ENCODE results near the gene PHGDH. TPM values are rescaled to one million over a fixed set of nuclear protein-coding genes. Genes with fewer than 3 reads are reported as not detected.

PHGDH gene
- total and polyA plus RNA-seq, 9 of the 15 experiments (the other 6 are each of a cell fraction or from before 2014, with no cell fraction given): 6.7 to 84.2 (median 36.2) TPM

- TF ChIP-seq, protein P1, sequence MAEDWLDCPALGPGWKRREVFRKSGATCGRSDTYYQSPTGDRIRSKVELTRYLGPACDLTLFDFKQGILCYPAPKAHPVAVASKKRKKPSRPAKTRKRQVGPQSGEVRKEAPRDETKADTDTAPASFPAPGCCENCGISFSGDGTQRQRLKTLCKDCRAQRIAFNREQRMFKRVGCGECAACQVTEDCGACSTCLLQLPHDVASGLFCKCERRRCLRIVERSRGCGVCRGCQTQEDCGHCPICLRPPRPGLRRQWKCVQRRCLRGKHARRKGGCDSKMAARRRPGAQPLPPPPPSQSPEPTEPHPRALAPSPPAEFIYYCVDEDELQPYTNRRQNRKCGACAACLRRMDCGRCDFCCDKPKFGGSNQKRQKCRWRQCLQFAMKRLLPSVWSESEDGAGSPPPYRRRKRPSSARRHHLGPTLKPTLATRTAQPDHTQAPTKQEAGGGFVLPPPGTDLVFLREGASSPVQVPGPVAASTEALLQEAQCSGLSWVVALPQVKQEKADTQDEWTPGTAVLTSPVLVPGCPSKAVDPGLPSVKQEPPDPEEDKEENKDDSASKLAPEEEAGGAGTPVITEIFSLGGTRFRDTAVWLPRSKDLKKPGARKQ (CRISPR knock-in tag; IDR thresholded peaks at IDR 0.05): no peak
- TF ChIP-seq PHF21A (IDR thresholded peaks at IDR 0.05; ENCODE audit: borderline replicate concordance, low read depth) (peak; percentile 93), CTBP1 (IDR thresholded peaks at IDR 0.05; ENCODE audit: borderline replicate concordance) (peak; percentile 73), SMAD1 (IDR thresholded peaks at IDR 0.05; ENCODE audit: low read depth, low read length, partially characterized antibody) (peak; percentile 49), FOXA3 (CRISPR knock-in tag; conservative IDR thresholded peaks at IDR 0.05 in 1 of 2, IDR thresholded peaks at IDR 0.05 in 1 of 2) (no peak), ZNF766 (CRISPR knock-in tag; conservative IDR thresholded peaks at IDR 0.05) (peak; percentile 96), CBX1 (IDR thresholded peaks at IDR 0.05; ENCODE audit: low read depth) (no peak), SMAD3 (CRISPR knock-in tag; conservative IDR thresholded peaks at IDR 0.05) (peak; percentile 83; the same call in 1 of the 2 replicates), CREBBP (IDR thresholded peaks at IDR 0.05; ENCODE audit: low read depth, low read length) (no peak)
- TF ChIP-seq, protein P2, sequence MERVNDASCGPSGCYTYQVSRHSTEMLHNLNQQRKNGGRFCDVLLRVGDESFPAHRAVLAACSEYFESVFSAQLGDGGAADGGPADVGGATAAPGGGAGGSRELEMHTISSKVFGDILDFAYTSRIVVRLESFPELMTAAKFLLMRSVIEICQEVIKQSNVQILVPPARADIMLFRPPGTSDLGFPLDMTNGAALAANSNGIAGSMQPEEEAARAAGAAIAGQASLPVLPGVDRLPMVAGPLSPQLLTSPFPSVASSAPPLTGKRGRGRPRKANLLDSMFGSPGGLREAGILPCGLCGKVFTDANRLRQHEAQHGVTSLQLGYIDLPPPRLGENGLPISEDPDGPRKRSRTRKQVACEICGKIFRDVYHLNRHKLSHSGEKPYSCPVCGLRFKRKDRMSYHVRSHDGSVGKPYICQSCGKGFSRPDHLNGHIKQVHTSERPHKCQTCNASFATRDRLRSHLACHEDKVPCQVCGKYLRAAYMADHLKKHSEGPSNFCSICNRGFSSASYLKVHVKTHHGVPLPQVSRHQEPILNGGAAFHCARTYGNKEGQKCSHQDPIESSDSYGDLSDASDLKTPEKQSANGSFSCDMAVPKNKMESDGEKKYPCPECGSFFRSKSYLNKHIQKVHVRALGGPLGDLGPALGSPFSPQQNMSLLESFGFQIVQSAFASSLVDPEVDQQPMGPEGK (CRISPR knock-in tag; IDR thresholded peaks at IDR 0.05; ENCODE audit: borderline replicate concordance): 0 out of 2 replicates have a peak, but pooled peaks have one; percentile 32
- TF ChIP-seq, protein P3, sequence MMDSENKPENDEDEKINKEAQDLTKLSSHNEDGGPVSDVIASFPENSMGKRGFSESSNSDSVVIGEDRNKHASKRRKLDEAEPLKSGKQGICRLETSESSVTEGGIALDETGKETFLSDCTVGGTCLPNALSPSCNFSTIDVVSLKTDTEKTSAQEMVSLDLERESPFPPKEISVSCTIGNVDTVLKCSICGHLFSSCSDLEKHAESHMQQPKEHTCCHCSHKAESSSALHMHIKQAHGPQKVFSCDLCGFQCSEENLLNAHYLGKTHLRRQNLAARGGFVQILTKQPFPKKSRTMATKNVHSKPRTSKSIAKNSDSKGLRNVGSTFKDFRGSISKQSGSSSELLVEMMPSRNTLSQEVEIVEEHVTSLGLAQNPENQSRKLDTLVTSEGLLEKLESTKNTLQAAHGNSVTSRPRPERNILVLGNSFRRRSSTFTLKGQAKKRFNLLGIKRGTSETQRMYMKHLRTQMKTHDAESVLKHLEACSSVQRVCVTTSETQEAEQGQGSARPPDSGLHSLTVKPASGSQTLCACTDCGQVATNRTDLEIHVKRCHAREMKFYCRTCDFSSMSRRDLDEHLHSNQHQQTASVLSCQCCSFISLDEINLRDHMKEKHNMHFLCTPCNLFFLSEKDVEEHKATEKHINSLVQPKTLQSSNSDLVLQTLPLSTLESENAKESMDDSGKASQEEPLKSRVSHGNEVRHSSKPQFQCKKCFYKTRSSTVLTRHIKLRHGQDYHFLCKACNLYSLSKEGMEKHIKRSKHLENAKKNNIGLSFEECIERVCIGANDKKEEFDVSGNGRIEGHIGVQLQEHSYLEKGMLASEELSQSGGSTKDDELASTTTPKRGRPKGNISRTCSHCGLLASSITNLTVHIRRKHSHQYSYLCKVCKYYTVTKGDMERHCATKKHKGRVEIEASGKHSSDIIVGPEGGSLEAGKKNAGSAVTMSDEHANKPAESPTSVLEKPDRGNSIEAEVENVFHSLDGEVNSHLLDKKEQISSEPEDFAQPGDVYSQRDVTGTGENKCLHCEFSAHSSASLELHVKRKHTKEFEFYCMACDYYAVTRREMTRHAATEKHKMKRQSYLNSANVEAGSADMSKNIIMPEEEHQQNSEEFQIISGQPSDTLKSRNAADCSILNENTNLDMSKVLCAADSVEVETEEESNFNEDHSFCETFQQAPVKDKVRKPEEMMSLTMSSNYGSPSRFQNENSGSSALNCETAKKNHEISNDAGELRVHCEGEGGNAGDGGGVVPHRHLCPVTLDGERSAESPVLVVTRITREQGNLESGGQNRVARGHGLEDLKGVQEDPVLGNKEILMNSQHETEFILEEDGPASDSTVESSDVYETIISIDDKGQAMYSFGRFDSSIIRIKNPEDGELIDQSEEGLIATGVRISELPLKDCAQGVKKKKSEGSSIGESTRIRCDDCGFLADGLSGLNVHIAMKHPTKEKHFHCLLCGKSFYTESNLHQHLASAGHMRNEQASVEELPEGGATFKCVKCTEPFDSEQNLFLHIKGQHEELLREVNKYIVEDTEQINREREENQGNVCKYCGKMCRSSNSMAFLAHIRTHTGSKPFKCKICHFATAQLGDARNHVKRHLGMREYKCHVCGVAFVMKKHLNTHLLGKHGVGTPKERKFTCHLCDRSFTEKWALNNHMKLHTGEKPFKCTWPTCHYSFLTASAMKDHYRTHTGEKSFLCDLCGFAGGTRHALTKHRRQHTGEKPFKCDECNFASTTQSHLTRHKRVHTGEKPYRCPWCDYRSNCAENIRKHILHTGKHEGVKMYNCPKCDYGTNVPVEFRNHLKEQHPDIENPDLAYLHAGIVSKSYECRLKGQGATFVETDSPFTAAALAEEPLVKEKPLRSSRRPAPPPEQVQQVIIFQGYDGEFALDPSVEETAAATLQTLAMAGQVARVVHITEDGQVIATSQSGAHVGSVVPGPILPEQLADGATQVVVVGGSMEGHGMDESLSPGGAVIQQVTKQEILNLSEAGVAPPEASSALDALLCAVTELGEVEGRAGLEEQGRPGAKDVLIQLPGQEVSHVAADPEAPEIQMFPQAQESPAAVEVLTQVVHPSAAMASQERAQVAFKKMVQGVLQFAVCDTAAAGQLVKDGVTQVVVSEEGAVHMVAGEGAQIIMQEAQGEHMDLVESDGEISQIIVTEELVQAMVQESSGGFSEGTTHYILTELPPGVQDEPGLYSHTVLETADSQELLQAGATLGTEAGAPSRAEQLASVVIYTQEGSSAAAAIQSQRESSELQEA (IDR thresholded peaks at IDR 0.05; ENCODE audit: low read depth): no peak
These were observed 25.4 kb downstream of the PHGDH start (continued) for GRCh38 chr1:119737040-119737682.

All from K562 (cell line).